GM19099 (cell line): ENCODE results near the gene AMOTL2.

ENCODE experiments used
- POLR2A ChIP-seq: IDR thresholded peaks from 3 replicates; pipeline ENCODE4 v1.6.1; 2011; ENCODE audit warnings: low read depth; ENCODE audit not compliant: insufficient read length; ENCODE audit errors: extremely low read depth

Gene AMOTL2

GRCh38 chr3:134364936-134365765, 9.1 kb downstream of the AMOTL2 start:
- TF ChIP-seq POLR2A: no peak

GRCh38 chr3:134364061-134364935, 9.9 kb downstream of the AMOTL2 start:
- TF ChIP-seq POLR2A: no peak

- no peak for TF ChIP-seq POLR2A
Measured at GRCh38 chr3:134363381-134363755, 10.9 kb downstream of the AMOTL2 start.

GRCh38 chr3:134362670-134363380, 11.4 kb downstream of the AMOTL2 start:
- TF ChIP-seq POLR2A: no peak

GRCh38 chr3:134362221-134362620, 12.0 kb downstream of the AMOTL2 start:
- no peak for TF ChIP-seq POLR2A

GRCh38 chr3:134361162-134361835, 12.9 kb downstream of the AMOTL2 start:
- no peak for TF ChIP-seq POLR2A

GRCh38 chr3:134360046-134360445, 14.2 kb downstream of the AMOTL2 start:
- TF ChIP-seq POLR2A: no peak

- TF ChIP-seq POLR2A: no peak
Measured at GRCh38 chr3:134359121-134360010, 14.9 kb downstream of the AMOTL2 start.

- no peak for TF ChIP-seq POLR2A
Measured at GRCh38 chr3:134357914-134358811, 16.1 kb downstream of the AMOTL2 start.

- TF ChIP-seq POLR2A: no peak
Measured at GRCh38 chr3:134357261-134357913, 16.9 kb downstream of the AMOTL2 start.

- TF ChIP-seq POLR2A: no peak
Measured at GRCh38 chr3:134356411-134357040, 17.7 kb downstream of the AMOTL2 start.

- TF ChIP-seq POLR2A: no peak
Measured at GRCh38 chr3:134355416-134355815, 18.8 kb downstream of the AMOTL2 start.
